Common myeloid progenitor, CD34-positive (primary cell): ENCODE results near the gene STX16.
"Not testable (repeated sequence)": the region's sequence is repeated elsewhere in the genome, so short reads cannot be mapped to it uniquely, and the experiment has no call there.

Source experiments
- CTCF ChIA-PET: fragments of 350-600 bp; sonication (Branson Sonifier 250); formaldehyde crosslinking; loops from one replicate; lab custom pipeline; 2021; ENCODE audit warnings: antibody characterized with exemption; lab: Charles Lee
- POLR2A ChIA-PET: fragments of 350-600 bp; sonication (Branson Sonifier 250); formaldehyde crosslinking; loops from one replicate; lab custom pipeline; 2021; ENCODE audit warnings: antibody characterized with exemption; lab: Charles Lee
- DNase-seq, 3 donors: peaks; one replicate each; pipeline versions ENCODE4 v3.0.0 to v3.0.0-alpha.2; 2013
- H3K27ac ChIP-seq, 2 experiments: 1 replicate in 1 of 2; 2 replicates in 1 of 2; pipeline ENCODE4 v1.7.0; 2013; ENCODE audit warnings: inconsistent platforms in 2 of 2, low read length in 2 of 2, mild to moderate bottlenecking in 2 of 2, low read depth in 1 of 2, moderate library complexity in 1 of 2; ENCODE audit not compliant: severe bottlenecking in 2 of 2, insufficient read depth in 1 of 2, poor library complexity in 1 of 2
- H3K27me3 ChIP-seq, 5 experiments: replicated peaks in 2 of 5; 1 replicate in 3 of 5; 2 replicates in 2 of 5; pipeline versions ENCODE4 v1.6.1 to v1.7.0; 2013; ENCODE audit warnings: low read length in 4 of 5, mild to moderate bottlenecking in 2 of 5, moderate library complexity in 2 of 5, inconsistent platforms in 1 of 5; ENCODE audit not compliant: insufficient read depth in 5 of 5, control insufficient read depth in 4 of 5
- H3K36me3 ChIP-seq, 4 experiments: 1 replicate in 2 of 4; 2 replicates in 2 of 4; pipeline versions ENCODE4 v1.6.1 to v1.7.0; 2013; ENCODE audit warnings: low read length in 3 of 4, control low read depth in 1 of 4, mild to moderate bottlenecking in 1 of 4; ENCODE audit not compliant: control insufficient read depth in 4 of 4, insufficient read depth in 4 of 4
- H3K4me1 ChIP-seq, 4 experiments: 1 replicate in 3 of 4; 2 replicates in 1 of 4; pipeline versions ENCODE4 v1.6.1 to v1.7.1; 2013; ENCODE audit warnings: low read length in 3 of 4, mild to moderate bottlenecking in 3 of 4, control low read depth in 1 of 4, inconsistent platforms in 1 of 4, moderate library complexity in 1 of 4; ENCODE audit not compliant: control insufficient read depth in 4 of 4, insufficient read depth in 4 of 4; ENCODE audit errors: control extremely low read depth in 1 of 4
- H3K4me3 ChIP-seq, 7 experiments: 1 replicate in 4 of 7; 2 replicates in 3 of 7; pipeline versions ENCODE4 v1.5.1 to v1.7.0; 2013; ENCODE audit warnings: mild to moderate bottlenecking in 7 of 7, low read length in 6 of 7, moderate library complexity in 6 of 7, inconsistent platforms in 2 of 7, low read depth in 2 of 7, control low read depth in 1 of 7; ENCODE audit not compliant: insufficient read depth in 4 of 7, control insufficient read depth in 1 of 7; ENCODE audit errors: extremely low read depth in 1 of 7
- H3K9me3 ChIP-seq, 5 experiments: 1 replicate in 4 of 5; 2 replicates in 1 of 5; pipeline versions ENCODE4 v1.6.1 to v1.7.1; 2013; ENCODE audit warnings: low read length in 4 of 5, mild to moderate bottlenecking in 2 of 5, inconsistent platforms in 1 of 5, low read depth in 1 of 5, moderate library complexity in 1 of 5; ENCODE audit not compliant: control insufficient read depth in 4 of 5, insufficient read depth in 2 of 5; ENCODE audit errors: control extremely low read depth in 1 of 5
- WGBS: methylation state at CpG from one replicate; pipeline ENCODE4 v1.1.5; 2013; ENCODE audit not compliant: insufficient coverage; 5-methylcytosine and 5-hydroxymethylcytosine counted together

Gene STX16

GRCh38 chr20:58719971-58720371, 68.9 kb downstream of the STX16 start:
- H3K27me3 ChIP-seq: peaks cover 0 to 27% (median 7%) of the 10 kb centered on the region in 5 experiments

GRCh38 chr20:58720890-58721289, 69.8 kb downstream of the STX16 start:
- 96% methylated on average over 10 of the region's 14 CpGs for WGBS
- ChIA-PET CTCF (no interaction called here), POLR2A (no interaction called here)
- Histone ChIP-seq H3K9me3 (peaks cover 0 to 1% (median 0%) of the 10 kb centered on the region in 5 experiments), H3K36me3 (no peaks in the 10 kb centered on the region), H3K27me3 (peaks cover 0 to 27% (median 7%) of the 10 kb centered on the region in 5 experiments), H3K4me1 (no peaks in the 10 kb centered on the region), H3K27ac (no peak overlapping the region), H3K4me3 (no peak overlapping the region)
- DNase-seq: no peak

More at GRCh38 chr20:58719971-58720371, 68.9 kb downstream of the STX16 start:
- no peaks in the 10 kb centered on the region for H3K4me1 ChIP-seq
- H3K27ac ChIP-seq: no peak overlapping the region
- H3K36me3 ChIP-seq: no peaks in the 10 kb centered on the region
- 63% methylated on average over 6 of the region's 6 CpGs for WGBS
- ChIA-PET CTCF (no interaction called here), POLR2A (interaction anchor here (0.6 kb wide), 1 partner anchor 251 kb away, joined by 3 read pairs; no protein-coding TSS in a partner anchor)
- peaks cover 0 to 1% (median 0%) of the 10 kb centered on the region in 5 experiments for H3K9me3 ChIP-seq
- no peak overlapping the region for H3K4me3 ChIP-seq
- DNase-seq: no peak

- H3K9me3 ChIP-seq: peaks cover 0 to 4% (median 1%) of the 10 kb centered on the region in 5 experiments
- 58% methylated on average over 17 of the region's 22 CpGs for WGBS
- CTCF ChIA-PET: no interaction called here
- no peak overlapping the region for H3K27ac ChIP-seq
- DNase-seq: no peak
- POLR2A ChIA-PET: no interaction called here
- H3K27me3 ChIP-seq: peaks cover 0 to 27% (median 7%) of the 10 kb centered on the region in 5 experiments
- H3K36me3 ChIP-seq: no peaks in the 10 kb centered on the region
- H3K4me1 ChIP-seq: no peaks in the 10 kb centered on the region
- no peak overlapping the region for H3K4me3 ChIP-seq
These were observed 71.1 kb downstream of the STX16 start for GRCh38 chr20:58721951-58722778.

GRCh38 chr20:58722877-58723627, 72.0 kb downstream of the STX16 start:
- no peak for DNase-seq
- H3K9me3 ChIP-seq: peaks cover 0 to 4% (median 2%) of the 10 kb centered on the region in 5 experiments
- no peaks in the 10 kb centered on the region for H3K4me1 ChIP-seq
- ChIA-PET POLR2A (no interaction called here), CTCF (no interaction called here)
- H3K27me3 ChIP-seq: peaks cover 0 to 27% (median 7%) of the 10 kb centered on the region in 5 experiments
- 93% methylated on average over 9 of the region's 9 CpGs for WGBS
- no peak overlapping the region for H3K27ac ChIP-seq
- no peaks in the 10 kb centered on the region for H3K36me3 ChIP-seq
- no peak overlapping the region for H3K4me3 ChIP-seq

GRCh38 chr20:58723628-58723984, 72.5 kb downstream of the STX16 start:
- no peaks in the 10 kb centered on the region for H3K4me1 ChIP-seq
- peaks cover 0 to 4% (median 2%) of the 10 kb centered on the region in 5 experiments for H3K9me3 ChIP-seq
- WGBS: no CpG with 5 or more reads among the region's 3 CpGs
- ChIA-PET CTCF (no interaction called here), POLR2A (no interaction called here)
- H3K27ac ChIP-seq: no peak overlapping the region
- DNase-seq: no peak
- peaks cover 0 to 27% (median 7%) of the 10 kb centered on the region in 5 experiments for H3K27me3 ChIP-seq
- H3K36me3 ChIP-seq: no peaks in the 10 kb centered on the region
- H3K4me3 ChIP-seq: no peak overlapping the region

GRCh38 chr20:58726156-58726555, 75.1 kb downstream of the STX16 start:
- CTCF ChIA-PET, POLR2A ChIA-PET, H3K9me3 ChIP-seq, DNase-seq, H3K4me3 ChIP-seq, H3K27ac ChIP-seq, H3K36me3 ChIP-seq, H3K4me1 ChIP-seq: not testable (repeated sequence)
- WGBS: 50% methylated on average over 2 of the region's 2 CpGs
- peaks cover 0 to 23% (median 7%) of the 10 kb centered on the region in 5 experiments for H3K27me3 ChIP-seq
